CD4-positive, alpha-beta T cell treated with Interleukin-6 at 100 ng/mL for 8 hours (primary cell): ENCODE data around the gene AOAH.
"Not testable (repeated sequence)": the region's sequence is repeated elsewhere in the genome, so short reads cannot be mapped to it uniquely, and the experiment has no call there.

Experiments
- DNase-seq: peaks from one replicate; pipeline ENCODE4 v3.0.0-alpha.2; 2020; ENCODE audit warnings: mixed read lengths, low spot score

Gene AOAH

DNA sequence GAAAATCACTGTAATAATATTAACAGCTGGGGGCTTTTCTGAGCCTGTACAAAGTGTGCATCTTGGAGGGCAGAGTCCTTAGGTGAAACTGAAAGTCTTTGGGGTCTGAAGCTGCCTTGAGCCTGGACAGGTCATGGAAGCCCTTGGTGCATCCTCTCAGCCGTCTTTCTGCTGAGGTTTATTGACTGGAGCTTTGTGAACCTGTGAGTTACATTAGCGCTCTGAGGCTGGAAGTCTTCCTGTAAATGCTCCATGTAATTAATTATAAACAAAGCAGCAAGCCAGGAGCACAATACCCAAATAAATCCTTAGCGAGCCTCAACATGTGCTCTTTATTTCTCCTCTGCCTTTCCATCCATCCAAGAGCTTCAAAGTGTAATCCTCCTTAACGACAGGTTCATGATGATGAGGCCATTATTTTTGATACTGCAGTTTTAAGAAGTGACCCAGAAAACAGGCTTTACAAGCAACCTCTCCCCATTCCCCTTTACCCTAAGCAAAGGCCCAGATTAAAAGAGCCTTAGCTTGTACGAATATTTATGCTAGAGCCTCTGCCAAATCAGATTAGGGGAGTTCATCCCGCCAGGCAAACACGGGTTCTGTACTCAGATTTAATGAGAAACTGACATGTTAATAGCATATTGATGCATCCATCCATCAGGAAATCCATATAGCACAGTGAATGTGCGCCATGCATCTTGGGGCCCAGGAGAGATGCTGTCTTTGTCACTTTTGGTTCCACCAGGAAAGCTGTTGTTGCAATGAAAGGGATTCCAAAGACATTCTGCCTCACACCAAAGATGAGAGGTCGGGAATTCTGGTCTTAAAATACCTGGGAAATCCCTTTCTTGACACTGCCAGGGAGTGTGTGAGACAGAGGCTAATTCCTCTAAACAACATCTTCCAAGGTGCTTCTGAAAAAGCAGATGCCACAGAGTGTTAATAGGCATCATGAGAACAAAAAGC, 216.5 kb downstream of the AOAH start:
- DNase-seq: no peak

DNA sequence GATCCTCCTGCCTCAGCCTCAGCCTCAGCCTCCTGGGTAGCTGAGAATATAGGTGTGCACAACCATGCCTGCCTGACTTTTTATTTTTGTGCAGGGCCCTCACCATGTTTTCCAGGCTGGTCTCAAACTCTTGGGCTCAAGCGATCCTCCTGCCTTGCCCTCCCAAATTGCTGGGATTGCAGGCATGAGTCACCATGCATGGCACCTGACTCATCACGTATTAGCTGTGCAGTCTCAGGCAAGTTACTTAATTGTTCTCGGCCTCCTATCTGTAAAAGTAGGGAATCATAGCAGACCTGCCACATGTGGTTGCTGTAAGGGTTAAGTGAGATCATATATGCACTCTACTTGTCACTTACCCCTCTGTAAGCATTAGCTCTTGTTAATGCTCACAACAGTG, 217.5 kb downstream of the AOAH start:
- DNase-seq: no peak

DNA sequence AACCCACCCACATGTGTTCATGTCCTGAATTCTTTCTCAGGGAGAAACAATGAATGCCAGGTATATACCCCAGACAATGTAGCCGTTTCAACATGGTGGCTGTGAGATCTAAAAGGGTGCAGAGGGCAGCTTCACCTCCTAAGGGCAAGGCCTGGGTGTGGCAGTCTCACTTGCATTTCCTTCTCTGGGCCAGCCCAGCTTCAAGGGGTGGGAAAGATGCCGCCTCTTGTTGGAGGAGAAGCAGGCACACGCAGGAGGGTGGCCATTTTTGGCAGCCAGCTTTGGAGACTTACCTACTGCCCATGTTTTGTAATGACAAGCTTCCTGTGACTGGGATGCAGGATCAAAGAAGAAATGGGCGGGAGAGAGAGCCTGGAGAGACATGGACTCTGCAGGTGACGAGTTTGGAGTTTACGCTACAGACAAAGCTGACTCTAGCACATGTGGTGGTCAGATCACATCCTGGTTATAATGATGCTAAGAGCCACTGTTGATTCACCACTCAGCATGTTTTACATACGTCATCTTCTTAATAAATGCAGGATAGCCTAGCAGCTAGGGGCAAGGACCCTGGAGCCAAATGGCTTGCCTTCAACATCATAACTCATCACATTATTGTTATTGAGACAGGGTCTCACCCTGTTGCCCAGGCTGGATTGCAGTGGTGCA, 218.0 kb downstream of the AOAH start:
- DNase-seq: no peak

DNA sequence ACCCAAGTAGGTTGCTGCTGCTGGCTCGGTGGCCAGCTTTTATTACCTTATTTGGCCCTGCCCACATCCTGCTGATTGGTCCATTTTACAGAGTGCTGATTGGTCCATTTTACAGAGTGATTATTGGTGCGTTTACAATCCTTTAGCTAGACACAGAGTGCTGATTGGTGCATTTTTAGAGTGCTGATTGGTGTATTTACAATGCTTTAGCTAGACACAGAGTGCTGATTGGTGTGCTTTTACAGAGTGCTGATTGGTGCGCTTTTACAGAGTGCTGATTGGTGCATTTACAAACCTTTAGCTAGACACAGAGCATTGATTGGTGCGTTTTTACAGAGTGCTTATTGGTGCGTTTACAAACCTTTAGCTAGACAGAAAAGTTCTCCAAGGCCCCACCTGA, 219.7 kb downstream of the AOAH start:
- not testable (repeated sequence) for DNase-seq

DNA sequence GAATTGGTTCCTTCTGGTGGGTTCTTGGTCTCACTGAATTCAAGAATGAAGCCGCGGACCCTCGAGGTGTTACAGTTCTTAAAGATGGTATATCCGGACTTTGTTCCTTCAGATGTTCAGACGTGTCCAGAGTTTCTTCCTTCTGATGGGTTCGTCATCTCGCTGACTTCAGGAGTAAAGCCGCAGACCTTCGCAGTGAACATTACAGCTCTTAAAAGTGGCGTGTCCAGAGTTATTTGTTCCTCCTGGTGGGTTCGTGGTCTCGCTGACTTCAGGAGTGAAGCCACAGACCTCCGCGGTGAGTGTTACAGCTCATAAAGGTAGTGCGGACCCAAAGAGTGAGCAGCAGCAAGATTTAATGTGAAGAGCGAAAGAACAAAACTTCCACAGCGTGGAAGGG, 220.1 kb downstream of the AOAH start:
- not testable (repeated sequence) for DNase-seq

DNA sequence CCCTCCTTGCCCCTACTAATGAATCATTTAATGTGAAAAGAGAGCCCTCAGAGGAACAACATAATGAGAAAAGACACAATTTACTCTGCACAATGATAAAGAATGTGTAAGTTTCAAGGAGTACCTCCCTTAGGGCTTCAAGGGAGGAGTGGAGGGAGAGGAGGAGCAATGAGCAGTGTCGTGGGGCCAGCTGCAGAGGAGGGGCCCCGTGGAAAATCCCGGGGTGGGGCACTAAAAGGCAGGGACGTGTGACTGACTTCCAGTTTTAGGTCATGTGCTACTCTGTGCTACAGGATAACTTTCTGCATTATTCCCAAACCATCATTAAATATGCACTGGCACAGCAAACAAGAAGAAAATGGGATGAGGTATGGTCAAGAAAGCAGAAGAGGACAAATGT, 226.5 kb downstream of the AOAH start:
- DNase-seq: no peak

DNA sequence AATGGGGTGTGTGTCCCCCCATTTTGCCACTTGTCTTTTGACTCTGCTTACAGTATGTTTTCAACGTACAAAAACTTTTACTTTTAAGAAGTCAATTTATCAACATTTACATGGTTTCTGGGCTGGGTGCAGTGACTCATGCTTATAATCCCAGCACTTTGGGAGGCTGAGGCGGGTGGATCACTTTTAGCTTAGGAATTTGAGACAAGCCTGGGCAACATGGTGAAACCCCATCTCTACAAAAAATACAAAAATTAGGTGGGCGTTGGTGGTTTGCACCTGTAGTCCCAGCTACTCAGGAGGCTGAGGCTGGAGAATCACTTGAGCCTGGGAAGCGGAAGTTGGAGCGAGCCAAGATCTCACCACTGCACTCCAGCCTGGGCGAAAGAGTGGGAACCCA, 227.1 kb downstream of the AOAH start:
- not testable (repeated sequence) for DNase-seq

DNA sequence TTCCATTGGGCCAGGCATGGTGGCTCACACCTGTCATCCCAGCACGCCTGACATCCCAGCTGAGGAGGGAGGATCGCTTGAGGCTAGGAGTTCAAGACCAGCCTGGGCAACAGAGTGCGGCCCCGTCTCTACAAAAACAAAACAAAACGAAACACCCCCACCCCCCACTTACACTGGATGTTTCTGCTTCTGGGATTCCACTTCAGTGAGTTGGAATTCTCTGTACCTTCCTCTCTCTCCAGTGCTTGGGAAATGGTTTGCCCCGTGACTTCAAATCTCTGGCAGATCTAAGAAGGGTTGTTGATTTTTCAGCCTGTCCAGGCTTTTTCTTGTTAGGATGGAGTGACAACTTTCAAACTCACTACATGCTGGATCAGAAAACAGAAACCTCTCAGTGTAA, 227.7 kb downstream of the AOAH start:
- DNase-seq: no peak

DNA sequence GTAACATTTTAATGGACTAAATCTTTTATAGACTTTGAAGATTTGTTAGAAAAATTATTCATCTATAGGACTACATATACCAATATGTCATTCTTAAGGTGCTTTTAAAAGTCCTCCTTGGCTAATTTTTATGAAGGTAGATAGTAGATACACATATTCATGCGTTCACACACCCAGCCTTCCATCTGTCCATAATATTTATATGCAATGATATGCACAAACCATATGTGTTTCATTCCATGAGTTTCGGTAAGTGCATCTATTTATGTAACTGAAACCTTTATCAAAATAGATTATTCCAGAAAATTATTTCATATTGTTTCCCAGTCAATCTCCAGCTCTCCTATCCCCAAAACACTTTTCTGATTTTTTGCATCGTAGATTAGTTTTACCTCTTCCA, 233.0 kb downstream of the AOAH start:
- DNase-seq: no peak

DNA sequence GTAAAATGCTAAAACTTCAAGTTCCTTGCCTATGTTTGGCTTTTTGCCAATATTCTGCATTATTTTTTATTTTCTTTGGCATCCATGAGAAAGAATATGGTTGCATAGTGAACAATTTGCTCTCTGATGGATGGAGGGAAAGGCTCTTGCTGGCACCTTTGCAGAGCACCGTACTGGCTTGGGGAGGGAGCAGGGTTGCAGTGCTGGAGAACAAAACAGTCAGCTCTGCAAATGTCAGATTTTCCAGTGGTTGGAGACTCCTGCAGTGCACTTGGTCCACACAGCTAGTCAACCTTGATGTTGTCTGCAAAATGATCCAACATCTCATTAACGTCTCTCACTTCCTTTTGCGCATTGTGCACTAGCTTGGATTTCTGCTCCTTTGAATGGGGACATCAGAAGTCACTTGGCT, 233.9 kb downstream of the AOAH start:
- DNase-seq: no peak

DNA sequence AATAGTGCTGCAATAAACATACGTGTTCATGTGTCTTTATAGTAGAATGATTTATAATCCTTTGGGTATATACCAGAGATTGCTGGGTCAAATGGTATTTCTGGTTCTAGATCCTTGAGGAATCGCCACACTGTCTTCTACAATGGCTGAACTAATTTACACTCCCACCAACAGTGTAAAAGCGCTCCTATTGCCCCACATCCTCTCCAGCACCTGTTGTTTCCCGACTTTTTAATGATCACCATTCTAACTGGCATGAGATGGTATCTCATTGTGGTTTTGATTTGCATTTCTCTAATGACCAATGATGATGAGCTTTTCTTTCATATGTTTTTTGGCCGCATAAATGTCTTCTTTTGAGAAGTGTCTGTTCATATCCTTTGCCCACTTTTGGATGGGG, 235.6 kb downstream of the AOAH start:
- not testable (repeated sequence) for DNase-seq

DNA sequence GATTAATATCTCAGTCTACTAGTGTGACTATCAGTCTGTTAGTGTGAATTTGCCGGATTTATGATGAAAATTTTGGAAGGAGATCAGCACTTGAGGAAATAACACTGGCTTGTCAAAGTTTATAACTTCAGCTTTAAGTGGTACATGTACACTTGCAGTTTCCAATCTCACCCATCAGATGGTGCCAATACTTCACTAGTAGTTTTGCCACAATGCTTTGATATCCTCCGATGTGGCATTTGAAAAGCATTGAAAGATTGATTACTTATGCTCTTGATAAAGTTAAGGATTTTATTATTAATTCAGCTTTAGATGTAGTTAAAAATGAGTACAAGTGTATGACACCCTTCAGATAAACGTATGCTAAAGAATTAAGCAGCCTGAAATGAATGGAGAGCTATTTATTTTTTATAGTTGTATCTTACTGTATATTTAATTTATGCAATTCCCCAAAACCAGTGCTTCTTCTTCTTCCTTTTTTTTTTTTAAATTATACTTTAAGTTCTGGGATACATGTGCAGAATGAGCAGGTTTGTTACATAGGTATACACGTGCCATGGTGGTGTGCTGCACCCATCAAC, 236.4 kb downstream of the AOAH start:
- DNase-seq: peak; percentile 59

DNA sequence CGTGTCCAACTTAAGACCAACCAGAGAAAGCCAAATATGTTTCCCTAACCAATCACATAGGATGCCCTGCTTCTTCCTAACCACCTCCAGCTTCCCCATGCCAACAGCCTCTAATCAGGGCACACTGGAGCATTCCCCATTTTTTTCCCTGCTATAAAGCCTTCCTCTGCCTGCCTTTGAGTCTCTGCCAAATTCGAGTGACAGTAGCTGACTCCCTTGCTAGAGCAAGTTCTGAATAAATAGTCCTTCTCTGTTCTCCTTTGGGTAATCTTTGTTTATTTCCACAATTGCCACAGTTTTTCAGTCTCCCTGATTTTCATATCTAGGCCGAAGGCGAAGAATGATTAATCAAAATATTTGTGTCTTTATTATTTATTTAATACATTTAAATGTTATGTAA, 238.0 kb downstream of the AOAH start:
- DNase-seq: no peak

DNA sequence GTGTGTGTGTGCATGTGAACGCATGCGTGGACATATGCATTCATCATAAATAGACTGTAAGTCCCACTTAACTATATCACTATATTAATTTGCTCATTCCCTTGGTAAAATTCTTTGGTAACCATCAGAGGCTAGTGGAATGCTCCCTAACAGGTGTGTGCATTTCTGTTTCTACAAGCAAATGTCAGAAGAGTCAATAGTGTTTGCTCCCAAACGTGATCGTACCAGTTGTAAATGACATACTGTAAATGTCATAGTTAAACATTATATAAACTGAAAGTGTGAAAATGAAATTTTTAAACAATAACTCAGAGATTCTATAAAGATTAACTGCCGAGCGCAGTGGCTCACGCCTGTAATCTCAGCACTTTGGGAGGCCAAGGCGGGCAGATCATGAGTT, 240.0 kb downstream of the AOAH start:
- DNase-seq: no peak

DNA sequence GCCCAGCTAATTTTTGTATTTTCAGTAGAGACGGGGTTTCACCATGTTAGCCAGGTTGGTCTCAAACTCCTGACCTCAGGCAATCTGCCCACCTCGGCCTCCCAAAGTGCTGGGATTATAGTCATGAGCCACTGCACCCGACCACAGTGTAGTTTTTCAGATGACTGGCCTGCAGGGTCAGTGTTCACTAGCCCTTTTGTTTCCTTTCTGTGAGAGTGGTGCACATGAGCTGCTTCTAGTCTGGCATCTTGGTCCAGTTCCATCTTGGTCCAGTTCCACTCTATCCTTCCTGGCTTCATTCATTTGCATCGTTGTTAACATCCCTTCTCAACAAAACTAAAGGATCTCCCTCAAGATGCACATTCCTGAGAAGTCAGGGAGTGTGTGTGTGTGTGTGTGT, 240.4 kb downstream of the AOAH start:
- DNase-seq: not testable (repeated sequence)

DNA sequence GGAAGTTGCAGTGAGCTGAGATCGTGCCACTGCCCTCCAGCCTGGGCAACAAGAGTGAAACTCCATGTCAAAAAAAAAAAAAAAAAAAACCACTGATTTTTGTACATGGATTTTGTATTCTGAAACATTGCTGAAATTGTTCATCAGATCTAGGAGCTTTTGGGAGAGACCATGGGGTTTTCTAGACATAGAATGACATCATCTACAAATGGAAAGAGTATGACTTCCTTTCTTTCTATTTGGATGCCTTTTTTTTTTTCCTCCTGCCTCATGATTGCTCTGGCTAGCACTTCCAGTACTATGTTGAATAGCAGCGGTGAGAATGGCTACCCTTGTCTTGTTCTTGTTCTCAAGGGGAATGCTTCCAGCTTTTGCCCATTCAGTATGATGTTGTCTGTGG, 245.5 kb downstream of the AOAH start:
- DNase-seq: no peak

DNA sequence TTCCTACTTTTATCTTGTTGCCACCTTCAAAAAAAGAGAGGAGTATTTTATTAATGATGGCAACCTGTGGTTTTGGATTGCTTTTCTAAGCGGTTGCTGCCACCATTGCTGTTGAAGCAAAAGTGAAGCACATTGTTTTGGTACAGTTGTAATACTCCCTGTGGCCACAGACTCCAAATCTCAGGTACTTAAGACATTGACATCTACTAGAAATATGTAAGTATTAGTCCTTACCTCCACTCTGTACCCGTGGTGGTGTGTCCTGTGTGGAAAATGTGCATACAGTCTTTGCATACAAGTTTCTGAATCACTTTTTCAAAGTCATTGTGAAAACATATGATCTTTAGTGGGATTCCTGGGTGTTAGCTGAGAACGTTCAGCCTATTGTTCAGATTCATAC, 248.9 kb downstream of the AOAH start:
- no peak for DNase-seq

DNA sequence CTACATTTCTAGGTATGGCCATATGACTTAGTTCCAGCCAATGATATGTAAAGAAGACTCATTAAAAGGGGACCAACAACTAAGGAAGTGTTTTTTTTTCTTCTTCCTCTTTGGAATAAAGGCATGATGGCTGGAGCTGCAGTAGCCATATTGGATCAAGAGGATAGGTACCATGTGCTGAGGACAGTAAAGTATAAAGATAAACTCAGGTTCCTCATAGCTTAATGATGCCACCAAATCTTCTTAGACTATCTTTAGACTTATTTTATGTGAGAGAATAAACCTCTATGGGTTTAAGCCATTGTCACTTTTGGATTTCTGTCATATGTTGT, 249.3 kb downstream of the AOAH start:
- DNase-seq: no peak

DNA sequence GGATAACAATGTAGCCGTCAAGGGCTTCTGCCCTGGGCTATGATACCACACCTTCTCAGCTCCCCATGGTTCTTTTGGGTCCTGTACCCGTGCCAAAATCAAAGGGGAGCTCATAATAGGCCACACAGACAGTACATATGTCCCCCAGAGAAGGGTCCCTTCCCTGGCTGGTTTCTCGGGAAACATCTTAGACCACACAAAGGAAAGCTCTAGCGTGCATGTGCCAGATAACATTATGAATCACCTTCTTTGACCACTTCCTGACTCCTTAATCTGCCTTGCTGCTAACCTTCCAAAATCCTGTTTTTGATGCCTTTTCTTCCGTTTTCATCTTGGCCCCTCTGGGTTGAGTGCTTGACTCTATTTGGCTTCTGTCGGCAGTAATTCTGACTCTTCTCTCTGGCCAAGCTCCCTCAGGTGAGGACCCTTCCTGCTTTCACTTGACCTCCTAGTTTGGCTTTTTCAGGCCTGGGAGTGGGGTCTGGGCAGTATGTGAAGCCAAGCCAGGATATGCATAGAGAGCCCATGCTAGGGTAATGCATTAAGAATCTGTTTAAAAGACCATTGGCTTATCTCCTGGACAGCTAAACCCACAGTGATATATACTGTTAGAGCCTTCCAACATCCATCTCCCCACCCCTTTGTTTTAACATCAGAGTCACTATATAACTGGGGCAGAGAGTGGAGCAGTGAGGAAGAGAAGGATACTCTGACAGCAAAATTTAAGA, 249.8 kb downstream of the AOAH start:
- DNase-seq: no peak

DNA sequence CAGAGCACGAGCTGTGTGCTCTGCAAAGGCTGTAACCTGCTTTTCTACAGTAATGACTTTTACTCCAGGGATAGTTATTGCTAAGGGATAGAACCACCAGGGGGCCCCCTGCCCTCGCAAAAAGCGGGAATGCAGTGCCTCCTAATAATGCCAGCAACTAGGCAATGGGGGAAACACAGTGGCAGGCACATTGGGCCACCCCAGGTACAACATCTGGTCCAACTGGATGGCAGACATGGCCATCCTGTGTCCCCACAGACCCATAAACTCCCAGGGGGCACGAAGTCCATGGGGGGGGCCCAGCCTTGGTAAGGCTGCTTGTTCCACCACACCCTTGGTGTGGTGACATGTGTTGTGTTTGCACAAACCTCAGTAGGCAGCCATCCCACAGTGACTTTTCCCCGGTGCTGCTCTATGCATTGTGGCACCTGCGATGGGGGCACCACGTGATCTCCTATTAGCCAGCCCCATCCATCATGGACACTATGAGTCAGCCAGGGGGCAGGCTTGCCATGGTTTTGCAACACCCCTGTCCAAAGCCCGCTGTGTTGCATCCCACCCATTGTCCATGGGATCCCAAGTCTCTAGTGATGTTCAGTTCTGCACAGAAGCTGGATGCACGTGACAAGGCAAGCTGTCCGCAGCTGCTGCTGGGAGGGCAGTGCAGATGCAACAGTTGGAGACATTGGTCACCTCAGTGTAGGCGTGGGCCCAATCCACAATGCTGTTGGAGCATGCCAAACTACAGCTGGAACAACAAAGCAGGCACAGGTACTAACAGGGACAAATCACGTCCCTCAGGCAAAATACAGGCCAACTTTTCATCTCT, 250.6 kb downstream of the AOAH start:
- peak; percentile 4 for DNase-seq

DNA sequence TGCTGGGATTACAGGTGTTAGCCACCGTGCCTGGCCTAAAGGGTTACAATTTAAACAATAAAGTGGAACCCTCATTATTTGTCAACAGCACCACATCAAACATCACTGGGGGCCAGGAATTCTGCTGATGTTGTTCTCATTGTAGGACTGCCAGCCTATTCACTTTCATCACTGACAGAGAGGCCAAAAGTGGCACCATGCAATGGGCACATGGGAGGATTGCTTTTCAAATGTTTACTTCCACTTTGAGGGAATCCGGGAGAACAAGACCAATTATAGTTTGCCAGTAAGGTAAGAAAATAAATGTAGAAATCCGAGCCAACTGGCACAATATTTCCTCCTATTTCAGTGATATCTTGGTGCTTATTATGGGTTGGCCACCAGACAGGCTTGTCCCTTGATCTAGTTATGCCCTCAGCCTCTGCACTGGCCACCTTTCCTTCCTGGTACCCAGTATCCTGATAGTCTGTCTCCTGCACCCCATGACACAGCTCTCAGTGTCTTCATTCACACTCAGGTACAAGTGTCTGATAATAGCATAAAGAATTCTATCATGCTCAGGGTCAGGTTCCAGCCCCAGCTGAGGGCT, 252.1 kb downstream of the AOAH start:
- no peak for DNase-seq
